Measurements from ENCODE around the gene TK2.

Gene TK2

GRCh38 chr16:66473654-66474519, 76.0 kb downstream of the TK2 start:
- DNase-seq, result no peak
- Histone ChIP-seq H3K36me3 (replicated peaks) (no peaks in the 10 kb centered on the region), H3K4me3 (ENCODE audit: low read depth, low read length) (no peak overlapping the region), H3K27me3 (replicated peaks) (peaks cover 7% of the 10 kb centered on the region), H3K27ac (no peak overlapping the region)
- in situ Hi-C loops (cut with HindIII; ENCODE audit: low pct_ligation_motif_present, low sequenced_read_pairs), result no loop called here
- TF ChIP-seq, protein P1, sequence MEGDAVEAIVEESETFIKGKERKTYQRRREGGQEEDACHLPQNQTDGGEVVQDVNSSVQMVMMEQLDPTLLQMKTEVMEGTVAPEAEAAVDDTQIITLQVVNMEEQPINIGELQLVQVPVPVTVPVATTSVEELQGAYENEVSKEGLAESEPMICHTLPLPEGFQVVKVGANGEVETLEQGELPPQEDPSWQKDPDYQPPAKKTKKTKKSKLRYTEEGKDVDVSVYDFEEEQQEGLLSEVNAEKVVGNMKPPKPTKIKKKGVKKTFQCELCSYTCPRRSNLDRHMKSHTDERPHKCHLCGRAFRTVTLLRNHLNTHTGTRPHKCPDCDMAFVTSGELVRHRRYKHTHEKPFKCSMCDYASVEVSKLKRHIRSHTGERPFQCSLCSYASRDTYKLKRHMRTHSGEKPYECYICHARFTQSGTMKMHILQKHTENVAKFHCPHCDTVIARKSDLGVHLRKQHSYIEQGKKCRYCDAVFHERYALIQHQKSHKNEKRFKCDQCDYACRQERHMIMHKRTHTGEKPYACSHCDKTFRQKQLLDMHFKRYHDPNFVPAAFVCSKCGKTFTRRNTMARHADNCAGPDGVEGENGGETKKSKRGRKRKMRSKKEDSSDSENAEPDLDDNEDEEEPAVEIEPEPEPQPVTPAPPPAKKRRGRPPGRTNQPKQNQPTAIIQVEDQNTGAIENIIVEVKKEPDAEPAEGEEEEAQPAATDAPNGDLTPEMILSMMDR (IDR thresholded peaks at IDR 0.05; ENCODE audit: low read depth, low read length, missing control alignments), result no peak

- H3K27me3 ChIP-seq (replicated peaks), result peaks cover 7% of the 10 kb centered on the region
- no peak for DNase-seq
- in situ Hi-C loops (cut with HindIII; ENCODE audit: low pct_ligation_motif_present, low sequenced_read_pairs), result no loop called here
- H3K27ac ChIP-seq, result no peak overlapping the region
- TF ChIP-seq, protein P1 (IDR thresholded peaks at IDR 0.05; ENCODE audit: low read depth, low read length, missing control alignments), result no peak
- no peaks in the 10 kb centered on the region for H3K36me3 ChIP-seq (replicated peaks)
- no peak overlapping the region for H3K4me3 ChIP-seq (ENCODE audit: low read depth, low read length)
These were observed 76.8 kb downstream of the TK2 start for GRCh38 chr16:66473051-66473571.

DNA sequence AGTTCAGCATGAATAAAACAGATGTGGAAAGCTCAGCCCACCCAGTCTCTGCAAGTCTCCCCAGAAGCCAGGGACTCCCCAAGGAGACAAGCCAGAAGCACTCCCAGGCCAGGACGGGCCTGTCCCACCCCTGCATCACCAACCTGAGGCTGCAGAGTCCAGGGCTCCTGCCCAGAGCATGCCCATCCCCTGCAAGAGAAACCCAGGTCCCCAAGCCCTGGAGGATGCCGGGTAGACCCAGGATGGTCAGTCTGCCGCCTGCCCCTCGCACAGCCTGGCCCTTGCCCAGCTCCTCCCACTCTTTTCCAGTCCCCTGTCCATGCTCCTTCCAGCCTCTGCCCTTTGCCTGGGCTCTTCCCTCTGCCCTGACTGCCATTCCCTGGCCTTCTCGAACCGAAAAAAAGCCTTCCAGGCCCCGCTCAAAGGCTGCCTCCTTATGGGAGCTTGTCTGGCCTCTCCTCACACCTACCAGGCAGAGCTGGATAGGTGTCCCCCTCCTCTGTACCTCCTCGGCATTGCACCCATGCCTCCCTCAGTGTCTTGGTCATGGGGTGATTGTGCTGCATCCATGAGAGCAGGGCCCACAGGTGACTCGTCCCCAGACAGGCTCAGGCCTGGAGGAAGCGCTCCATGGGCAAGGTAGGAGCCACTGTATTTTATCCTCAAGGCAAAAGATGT, 78.1 kb downstream of the TK2 start:
- TF ChIP-seq, protein P1 (IDR thresholded peaks at IDR 0.05; ENCODE audit: low read depth, low read length, missing control alignments), result peak; percentile 16
- Histone ChIP-seq H3K36me3 (replicated peaks) (no peaks in the 10 kb centered on the region), H3K27me3 (replicated peaks) (peaks cover 7% of the 10 kb centered on the region), H3K27ac (no peak overlapping the region), H3K4me3 (ENCODE audit: low read depth, low read length) (no peak overlapping the region)
- in situ Hi-C loops (cut with HindIII; ENCODE audit: low pct_ligation_motif_present, low sequenced_read_pairs), result no loop called here
- DNase-seq, result no peak

- DNase-seq, result no peak
- H3K4me3 ChIP-seq (ENCODE audit: low read depth, low read length), result no peak overlapping the region
- no peaks in the 10 kb centered on the region for H3K36me3 ChIP-seq (replicated peaks)
- TF ChIP-seq, protein P1 (IDR thresholded peaks at IDR 0.05; ENCODE audit: low read depth, low read length, missing control alignments), result no peak
- no peak overlapping the region for H3K27ac ChIP-seq
- in situ Hi-C loops (cut with HindIII; ENCODE audit: low pct_ligation_motif_present, low sequenced_read_pairs), result no loop called here
- peaks cover 7% of the 10 kb centered on the region for H3K27me3 ChIP-seq (replicated peaks)
These were observed 78.7 kb downstream of the TK2 start for GRCh38 chr16:66471264-66471663.

GRCh38 chr16:66470556-66470955, 79.4 kb downstream of the TK2 start:
- TF ChIP-seq, protein P1 (IDR thresholded peaks at IDR 0.05; ENCODE audit: low read depth, low read length, missing control alignments), result no peak
- Histone ChIP-seq H3K27me3 (replicated peaks) (peaks cover 7% of the 10 kb centered on the region), H3K36me3 (replicated peaks) (no peaks in the 10 kb centered on the region), H3K4me3 (ENCODE audit: low read depth, low read length) (no peak overlapping the region), H3K27ac (no peak overlapping the region)
- DNase-seq, result no peak
- in situ Hi-C loops (cut with HindIII; ENCODE audit: low pct_ligation_motif_present, low sequenced_read_pairs), result no loop called here

Measured in brain microvascular endothelial cell (primary cell).